ENCODE measurements around the gene TMEM176B. TPM values are rescaled to one million over a fixed set of nuclear protein-coding genes. Genes with fewer than 3 reads are reported as not detected.

TMEM176B gene
- total and polyA plus RNA-seq, 2 donors (not counting 1 experiment from before 2014, with no cell fraction given) = 0.25 to 1.4 TPM

DNA sequence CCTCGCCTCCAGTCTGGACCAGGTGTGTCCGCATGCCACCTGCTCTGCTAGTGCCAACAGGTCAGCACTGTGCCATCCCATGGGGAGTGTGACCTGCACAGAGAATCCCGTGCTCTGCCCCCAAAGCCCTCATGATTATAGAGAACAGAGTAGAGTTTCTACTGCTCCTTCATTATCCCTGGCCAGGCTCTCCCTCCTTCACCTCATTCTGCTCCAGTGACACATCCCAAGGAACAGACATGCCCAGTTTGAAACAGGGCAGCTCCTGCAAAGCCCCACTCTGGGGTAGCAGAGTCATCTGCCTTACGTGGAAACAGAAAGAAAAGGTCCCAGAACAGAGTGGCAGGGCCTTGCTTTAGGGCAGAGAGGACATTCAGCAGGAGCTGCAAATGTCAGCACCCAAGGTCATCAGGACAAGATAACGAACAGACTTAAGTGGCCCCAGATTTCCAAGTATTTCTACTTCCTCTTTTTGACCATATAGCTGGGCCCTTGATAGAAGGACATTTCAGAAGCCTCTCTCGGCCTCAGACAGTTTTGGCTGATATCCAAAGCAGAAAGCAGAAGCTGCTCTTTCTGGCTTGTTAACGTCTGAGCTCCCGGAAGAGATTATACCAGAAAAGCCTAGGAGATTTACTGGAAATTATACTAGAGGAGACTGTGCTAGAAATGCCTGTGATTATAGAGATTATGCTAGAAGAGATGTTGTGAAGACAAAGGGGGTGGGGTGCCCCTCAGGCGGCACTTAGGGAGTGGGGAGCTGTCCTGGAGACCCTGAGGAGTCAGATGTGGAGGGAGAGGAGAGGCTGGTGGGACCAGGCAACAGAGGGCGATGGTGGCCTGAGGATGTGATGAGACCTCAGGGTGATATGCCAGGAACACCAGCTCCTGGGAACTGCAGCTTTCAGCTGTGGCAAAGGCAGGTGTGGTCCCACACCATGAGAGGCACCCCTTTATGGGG is 12.6 kb downstream of the TMEM176B start:
- ChIA-PET CTCF (interaction anchor here (1.6 kb wide), 1 partner anchor 9 kb away, joined by 9 read pairs; no protein-coding TSS in a partner anchor), POLR2A (no interaction called here)
- Histone ChIP-seq H3K4me1 (ENCODE audit: control insufficient read depth in 2 of 2, insufficient read depth in 2 of 2, low read length in 2 of 2) (peaks cover 0 to 8% of the 10 kb centered on the region in 2 donors), H2AFZ (ENCODE audit: insufficient read depth, low read depth, low read length, poor library complexity, severe bottlenecking) (no peak overlapping the region), H3K4me2 (replicated peaks; ENCODE audit: low read depth, low read length, poor library complexity, severe bottlenecking) (peak overlapping the region; percentile 34), H3K9me3 (ENCODE audit: control extremely low read depth in 1 of 3, control insufficient read depth in 2 of 3, insufficient read depth in 1 of 3, low read length in 2 of 3) (no peaks in the 10 kb centered on the region), H4K20me1 (ENCODE audit: control insufficient read depth, insufficient read depth, low read length, poor library complexity, severe bottlenecking) (no peaks in the 10 kb centered on the region), H3K79me2 (ENCODE audit: control insufficient read depth, insufficient read depth, low read length) (no peaks in the 10 kb centered on the region), H3K4me3 (ENCODE audit: control extremely low read depth in 1 of 5, extremely low read depth in 1 of 5, insufficient read depth in 1 of 5, low read depth in 2 of 5, low read length in 4 of 5) (no peak overlapping the region), H3K9ac (ENCODE audit: low read length) (no peak overlapping the region), H3K36me3 (replicated peaks in 1 of 2; ENCODE audit: control extremely low read depth in 1 of 2, control insufficient read depth in 1 of 2, extremely low read depth in 1 of 2, insufficient read depth in 2 of 2, low read length in 1 of 2) (no peaks in the 10 kb centered on the region), H3K27ac (ENCODE audit: low read length in 2 of 2) (no peak overlapping the region), H3K27me3 (replicated peaks in 1 of 4; ENCODE audit: control extremely low read depth in 1 of 4, control insufficient read depth in 3 of 4, insufficient read depth in 4 of 4, low read length in 3 of 4) (peaks cover 0 to 2% (median 0%) of the 10 kb centered on the region in 4 experiments)
- DNase-seq (no peak), ATAC-seq (ENCODE audit: low read depth) (no peak)
- Mint-ChIP-seq H3K27me3 (peaks cover 12% of the 10 kb centered on the region), H3K4me1 (peaks cover 8% of the 10 kb centered on the region), H3K27ac (no peak overlapping the region), H3K9me3 (ENCODE audit: insufficient read depth) (no peaks in the 10 kb centered on the region), H3K4me3 (no peak overlapping the region)
- TF ChIP-seq, protein P1, sequence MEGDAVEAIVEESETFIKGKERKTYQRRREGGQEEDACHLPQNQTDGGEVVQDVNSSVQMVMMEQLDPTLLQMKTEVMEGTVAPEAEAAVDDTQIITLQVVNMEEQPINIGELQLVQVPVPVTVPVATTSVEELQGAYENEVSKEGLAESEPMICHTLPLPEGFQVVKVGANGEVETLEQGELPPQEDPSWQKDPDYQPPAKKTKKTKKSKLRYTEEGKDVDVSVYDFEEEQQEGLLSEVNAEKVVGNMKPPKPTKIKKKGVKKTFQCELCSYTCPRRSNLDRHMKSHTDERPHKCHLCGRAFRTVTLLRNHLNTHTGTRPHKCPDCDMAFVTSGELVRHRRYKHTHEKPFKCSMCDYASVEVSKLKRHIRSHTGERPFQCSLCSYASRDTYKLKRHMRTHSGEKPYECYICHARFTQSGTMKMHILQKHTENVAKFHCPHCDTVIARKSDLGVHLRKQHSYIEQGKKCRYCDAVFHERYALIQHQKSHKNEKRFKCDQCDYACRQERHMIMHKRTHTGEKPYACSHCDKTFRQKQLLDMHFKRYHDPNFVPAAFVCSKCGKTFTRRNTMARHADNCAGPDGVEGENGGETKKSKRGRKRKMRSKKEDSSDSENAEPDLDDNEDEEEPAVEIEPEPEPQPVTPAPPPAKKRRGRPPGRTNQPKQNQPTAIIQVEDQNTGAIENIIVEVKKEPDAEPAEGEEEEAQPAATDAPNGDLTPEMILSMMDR (IDR thresholded peaks at IDR 0.05) = no peak
- no peak for TF ChIP-seq EZH2 (IDR thresholded peaks at IDR 0.05; ENCODE audit: borderline replicate concordance, insufficient read depth, low read depth, low read length, poor library complexity, severe bottlenecking)
- intact Hi-C loops (cut with micrococcal nuclease) = no loop called here
- 38% methylated on average over 10 of the region's 10 CpGs for WGBS (ENCODE audit: insufficient coverage)

DNA sequence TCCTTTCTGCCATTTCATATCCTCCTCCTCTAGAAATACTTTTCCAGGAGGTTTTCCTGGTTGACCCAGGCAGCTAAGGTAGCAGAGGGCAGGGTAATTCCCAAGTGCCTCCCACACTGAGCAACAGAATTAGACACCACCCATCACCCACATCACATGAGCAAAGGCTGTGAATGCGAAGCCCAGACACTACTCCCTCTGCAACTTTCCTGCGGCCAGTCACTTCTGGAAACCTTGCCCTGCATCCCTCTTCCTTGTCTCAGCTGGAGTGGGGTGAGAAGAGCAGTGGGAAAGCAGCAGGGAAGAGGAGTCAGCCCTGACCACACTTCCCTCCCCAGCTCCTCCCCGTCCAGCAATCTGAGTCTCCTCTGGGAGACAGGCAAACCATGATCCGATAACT is 15.2 kb downstream of the TMEM176B start:
- peaks cover 0 to 8% of the 10 kb centered on the region in 2 donors for H3K4me1 ChIP-seq (ENCODE audit: control insufficient read depth in 2 of 2, insufficient read depth in 2 of 2, low read length in 2 of 2)

More for the DNA sequence above, 15.2 kb downstream of the TMEM176B start:
- Histone ChIP-seq H3K4me3 (ENCODE audit: control extremely low read depth in 1 of 5, extremely low read depth in 1 of 5, insufficient read depth in 1 of 5, low read depth in 2 of 5, low read length in 4 of 5) (no peak overlapping the region), H3K36me3 (replicated peaks in 1 of 2; ENCODE audit: control extremely low read depth in 1 of 2, control insufficient read depth in 1 of 2, extremely low read depth in 1 of 2, insufficient read depth in 2 of 2, low read length in 1 of 2) (no peaks in the 10 kb centered on the region), H3K27me3 (replicated peaks in 1 of 4; ENCODE audit: control extremely low read depth in 1 of 4, control insufficient read depth in 3 of 4, insufficient read depth in 4 of 4, low read length in 3 of 4) (no peaks in the 10 kb centered on the region), H3K4me2 (replicated peaks; ENCODE audit: low read depth, low read length, poor library complexity, severe bottlenecking) (no peak overlapping the region), H3K9me3 (ENCODE audit: control extremely low read depth in 1 of 3, control insufficient read depth in 2 of 3, insufficient read depth in 1 of 3, low read length in 2 of 3) (no peaks in the 10 kb centered on the region), H3K27ac (ENCODE audit: low read length in 2 of 2) (no peak overlapping the region), H3K9ac (ENCODE audit: low read length) (no peak overlapping the region), H4K20me1 (ENCODE audit: control insufficient read depth, insufficient read depth, low read length, poor library complexity, severe bottlenecking) (no peaks in the 10 kb centered on the region), H3K79me2 (ENCODE audit: control insufficient read depth, insufficient read depth, low read length) (no peaks in the 10 kb centered on the region), H2AFZ (ENCODE audit: insufficient read depth, low read depth, low read length, poor library complexity, severe bottlenecking) (no peak overlapping the region)
- Mint-ChIP-seq H3K4me3 (no peak overlapping the region), H3K9me3 (ENCODE audit: insufficient read depth) (no peaks in the 10 kb centered on the region), H3K27ac (no peak overlapping the region), H3K27me3 (peaks cover 15% of the 10 kb centered on the region), H3K4me1 (peaks cover 8% of the 10 kb centered on the region)
- TF ChIP-seq, protein P1 (IDR thresholded peaks at IDR 0.05) = no peak
- no peak for TF ChIP-seq EZH2 (IDR thresholded peaks at IDR 0.05; ENCODE audit: borderline replicate concordance, insufficient read depth, low read depth, low read length, poor library complexity, severe bottlenecking)
- WGBS (ENCODE audit: insufficient coverage) = 100% methylated on average over 1 of the region's 4 CpGs
- no peak for DNase-seq
- ATAC-seq (ENCODE audit: low read depth) = no peak
- intact Hi-C loops (cut with micrococcal nuclease) = no loop called here
- POLR2A ChIA-PET = no interaction called here
- CTCF ChIA-PET = no interaction called here

Measured in B cell (primary cell).